RWPE2 (cell line): ENCODE measurements around the gene ANKRD40CL.

Experiments
- ATAC-seq: fragments of 200-7000 bp; cut with Tn5 transposase; 3 replicates; pipeline ENCODE4 v1.9.1; 2021; ENCODE audit warnings: low read depth
- DNase-seq: peaks from one replicate; pipeline ENCODE4 v3.0.0-alpha.2; 2020; ENCODE audit warnings: low spot score
- H3K27ac ChIP-seq: fragments of 450-650 bp; 2 replicates; pipeline ENCODE4 v1.5.1; 2017; ENCODE audit warnings: mild to moderate bottlenecking; ENCODE audit not compliant: poor library complexity, severe bottlenecking
- H3K27me3 ChIP-seq: fragments of 250-450 bp; sonication (Bioruptor Pico); 2 replicates; pipeline ENCODE4 v1.5.1; 2021; ENCODE audit warnings: mild to moderate bottlenecking, moderate library complexity; ENCODE audit not compliant: insufficient read depth, poor library complexity, severe bottlenecking
- H3K36me3 ChIP-seq: fragments of 250-450 bp; sonication (Bioruptor Pico); 2 replicates; pipeline ENCODE4 v1.5.1; 2020; ENCODE audit warnings: low read depth, mild to moderate bottlenecking, moderate library complexity
- H3K4me1 ChIP-seq: fragments of 250-450 bp; sonication (Bioruptor Pico); 2 replicates; pipeline ENCODE4 v1.5.1; 2021; ENCODE audit warnings: mild to moderate bottlenecking, moderate library complexity; ENCODE audit not compliant: insufficient read depth, poor library complexity, severe bottlenecking
- H3K4me3 ChIP-seq: fragments of 250-450 bp; sonication (Bioruptor Pico); 2 replicates; pipeline ENCODE4 v1.5.1; 2021; ENCODE audit warnings: mild to moderate bottlenecking, moderate library complexity; ENCODE audit not compliant: severe bottlenecking
- H3K9me3 ChIP-seq: fragments of 250-450 bp; sonication (Bioruptor Pico); 2 replicates; pipeline ENCODE4 v1.5.1; 2021; ENCODE audit warnings: mild to moderate bottlenecking, moderate library complexity; ENCODE audit not compliant: severe bottlenecking
- CTCF ChIP-seq: fragments of 450-650 bp; IDR thresholded peaks from one replicate; pipeline ENCODE4 v1.5.1; 2017; ENCODE audit warnings: mild to moderate bottlenecking, moderate library complexity; ENCODE audit not compliant: poor library complexity, severe bottlenecking

ANKRD40CL gene

GRCh38 chr17:50721194-50722010 lies 45.9 kb downstream of the ANKRD40CL start:
- Histone ChIP-seq H3K9me3 (no peaks in the 10 kb centered on the region), H3K4me1 (peaks cover 18% of the 10 kb centered on the region), H3K27me3 (no peaks in the 10 kb centered on the region), H3K27ac (peak overlapping the region; percentile 75), H3K4me3 (peak overlapping the region; percentile 61), H3K36me3 (peaks cover 36% of the 10 kb centered on the region)
- ATAC-seq (no peak), DNase-seq (no peak)
- no peak for TF ChIP-seq CTCF

GRCh38 chr17:50719924-50720794 lies 47.2 kb downstream of the ANKRD40CL start:
- H3K9me3 ChIP-seq = no peaks in the 10 kb centered on the region
- H3K4me3 ChIP-seq = peak overlapping the region; percentile 61
- H3K27me3 ChIP-seq = no peaks in the 10 kb centered on the region
- TF ChIP-seq CTCF = no peak
- ATAC-seq (no peak), DNase-seq (no peak)
- peaks cover 18% of the 10 kb centered on the region for H3K4me1 ChIP-seq
- H3K36me3 ChIP-seq = peaks cover 28% of the 10 kb centered on the region
- peak overlapping the region; percentile 75 for H3K27ac ChIP-seq

DNA sequence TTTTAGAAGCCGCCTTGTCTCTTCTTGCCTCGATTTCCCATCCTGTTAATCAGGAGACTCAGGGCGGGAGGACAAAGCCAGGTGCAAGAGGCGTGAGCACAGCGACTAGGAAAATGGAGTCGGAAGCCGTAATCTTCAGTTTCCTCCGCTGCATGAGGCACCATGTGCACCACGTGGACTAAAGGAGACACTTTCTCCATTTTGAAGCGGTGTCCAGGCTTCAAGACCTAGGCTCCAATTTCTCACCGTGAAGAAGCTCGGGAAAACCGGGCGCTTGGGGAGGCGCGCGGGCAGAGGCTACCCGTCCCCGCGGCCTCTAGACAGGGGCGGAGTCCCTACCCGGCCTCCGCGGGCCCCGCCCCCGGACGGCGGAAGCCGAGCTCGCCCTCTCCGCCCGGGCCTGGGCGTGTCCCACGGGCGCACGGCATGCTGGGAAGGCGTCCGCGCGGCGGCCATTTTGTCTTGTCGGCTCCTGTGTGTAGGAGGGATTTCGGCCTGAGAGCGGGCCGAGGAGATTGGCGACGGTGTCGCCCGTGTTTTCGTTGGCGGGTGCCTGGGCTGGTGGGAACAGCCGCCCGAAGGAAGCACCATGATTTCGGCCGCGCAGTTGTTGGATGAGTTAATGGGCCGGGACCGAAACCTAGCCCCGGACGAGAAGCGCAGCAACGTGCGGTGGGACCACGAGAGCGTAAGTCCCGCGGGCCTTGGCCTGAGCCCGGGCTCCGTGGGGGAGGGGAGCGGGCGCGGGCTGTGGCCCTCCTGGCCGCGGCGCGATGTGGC lies 48.0 kb downstream of the ANKRD40CL start, which contains the start of gene LUC7L3:
LUC7L3 (plus strand) TSS at position 460 of the 780 bp plus-strand sequence; CDS start at position 590, 130 bp downstream.
- peaks cover 20% of the 10 kb centered on the region for H3K36me3 ChIP-seq
- H3K9me3 ChIP-seq = no peaks in the 10 kb centered on the region
- DNase-seq (peak; percentile 91), ATAC-seq (peak; percentile 93)
- H3K27ac ChIP-seq = peak within 1 kb of the TSS; percentile 75
- peaks cover 18% of the 10 kb centered on the region for H3K4me1 ChIP-seq
- no peaks in the 10 kb centered on the region for H3K27me3 ChIP-seq
- peak within 1 kb of the TSS; percentile 61 for H3K4me3 ChIP-seq
- TF ChIP-seq CTCF = no peak

DNA sequence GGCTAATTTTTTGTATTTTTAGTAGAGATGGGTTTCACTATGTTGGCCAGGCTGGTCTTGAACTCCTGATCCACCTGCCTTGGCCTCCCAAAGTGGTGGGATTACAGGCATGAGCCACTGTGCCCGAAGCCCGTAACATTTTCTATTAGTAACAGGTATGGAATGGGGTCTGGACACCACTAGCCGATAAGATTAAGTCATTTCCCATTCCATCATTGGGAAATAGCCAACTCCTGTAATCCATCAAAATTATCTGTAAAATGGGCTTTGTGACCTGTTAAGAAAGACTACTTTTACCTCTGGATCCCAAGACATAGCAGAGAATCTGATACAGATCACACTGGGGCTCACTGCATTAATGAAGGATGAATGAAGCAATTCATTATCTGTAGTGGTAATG lies 51.8 kb downstream of the ANKRD40CL start:
- H3K27me3 ChIP-seq = no peaks in the 10 kb centered on the region
- ATAC-seq (no peak), DNase-seq (no peak)
- H3K27ac ChIP-seq = no peak overlapping the region
- peaks cover 3% of the 10 kb centered on the region for H3K4me1 ChIP-seq
- peaks cover 2% of the 10 kb centered on the region; the same call in 1 of the 2 replicates for H3K36me3 ChIP-seq
- no peaks in the 10 kb centered on the region for H3K9me3 ChIP-seq
- H3K4me3 ChIP-seq = no peak overlapping the region
- TF ChIP-seq CTCF = no peak
